ENCODE measurements around the gene PARD6A.

The PARD6A gene

DNA sequence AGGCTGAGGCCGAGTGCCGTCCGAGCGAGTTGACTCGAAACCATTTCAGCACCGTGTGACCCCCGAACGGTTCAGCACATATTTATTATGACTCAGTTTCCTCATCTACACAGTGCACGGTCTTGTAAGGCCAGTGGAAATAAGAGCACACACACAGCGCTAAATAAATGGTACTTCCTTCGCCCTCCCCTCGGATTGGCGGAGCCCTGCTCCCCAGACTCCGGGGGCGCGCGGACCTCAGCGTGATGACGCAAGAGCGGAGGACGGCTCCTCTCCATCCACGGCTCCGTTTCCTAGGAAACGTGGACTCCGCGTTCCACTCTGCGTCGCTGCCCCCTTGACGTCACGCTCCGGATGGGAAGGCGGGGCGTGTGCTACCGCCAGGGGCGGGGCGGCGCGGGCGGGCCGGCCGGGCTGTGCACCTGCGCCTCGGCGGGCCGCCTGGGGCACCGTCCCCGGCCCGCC lies at the start of gene PARD6A:
Gene PARD6A, plus strand, starts transcription at position 397 of the 465 bp plus-strand sequence. CDS start 79 bp downstream, outside the sequence.
- DNase-seq (ENCODE audit: extremely low read depth in 1 of 2, low read depth in 1 of 2) = peak; percentile 86 to 87

- DNase-seq (ENCODE audit: extremely low read depth in 1 of 2, low read depth in 1 of 2) = no peak
Measured at GRCh38 chr16:67613808-67614207, 47.0 kb upstream of the PARD6A start.

- no peak for DNase-seq (ENCODE audit: extremely low read depth in 1 of 2, low read depth in 1 of 2)
Measured at GRCh38 chr16:67628216-67628615, 32.5 kb upstream of the PARD6A start.

DNA sequence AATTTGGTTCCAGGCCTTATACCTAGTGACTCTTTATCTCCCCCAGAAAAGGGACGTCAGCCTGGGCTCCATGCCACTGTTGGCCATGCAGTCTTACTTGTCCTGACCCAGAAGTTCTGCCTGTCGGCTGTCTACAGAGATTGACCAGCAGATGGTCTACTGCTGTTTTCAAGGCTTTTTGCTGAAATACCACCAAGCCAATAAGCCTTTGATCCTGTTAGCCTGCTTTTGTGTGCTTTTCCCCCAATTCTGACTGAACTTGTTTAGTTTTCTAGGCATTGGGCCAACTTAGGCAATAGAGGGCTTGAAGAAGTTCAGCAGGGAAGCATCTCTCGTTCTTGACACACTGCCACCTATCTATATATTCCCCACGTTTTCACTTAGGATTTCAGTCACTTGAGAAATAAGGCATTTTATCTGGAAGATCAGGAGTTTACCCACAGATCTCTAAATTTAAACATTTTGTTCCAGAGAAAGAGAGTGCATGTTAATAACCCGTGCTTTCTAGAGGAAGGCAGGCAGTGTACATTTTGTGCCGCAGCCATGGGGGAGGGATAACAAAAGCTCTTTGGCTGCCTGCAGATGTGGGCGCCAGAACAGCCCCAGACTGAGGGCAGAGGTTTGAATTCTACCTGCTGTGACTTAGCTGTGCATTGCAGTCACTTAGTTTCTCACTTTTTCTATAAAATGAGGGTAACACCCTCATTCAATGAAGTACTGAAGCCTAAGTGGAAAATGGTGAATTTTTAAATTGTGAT lies 28.2 kb upstream of the PARD6A start:
- DNase-seq (ENCODE audit: extremely low read depth in 1 of 2, low read depth in 1 of 2) = no peak

- DNase-seq (ENCODE audit: extremely low read depth in 1 of 2, low read depth in 1 of 2) = no peak
Measured at GRCh38 chr16:67636713-67637112, 24.0 kb upstream of the PARD6A start.

GRCh38 chr16:67637625-67638024 lies 23.1 kb upstream of the PARD6A start:
- no peak for DNase-seq (ENCODE audit: extremely low read depth in 1 of 2, low read depth in 1 of 2)

DNA sequence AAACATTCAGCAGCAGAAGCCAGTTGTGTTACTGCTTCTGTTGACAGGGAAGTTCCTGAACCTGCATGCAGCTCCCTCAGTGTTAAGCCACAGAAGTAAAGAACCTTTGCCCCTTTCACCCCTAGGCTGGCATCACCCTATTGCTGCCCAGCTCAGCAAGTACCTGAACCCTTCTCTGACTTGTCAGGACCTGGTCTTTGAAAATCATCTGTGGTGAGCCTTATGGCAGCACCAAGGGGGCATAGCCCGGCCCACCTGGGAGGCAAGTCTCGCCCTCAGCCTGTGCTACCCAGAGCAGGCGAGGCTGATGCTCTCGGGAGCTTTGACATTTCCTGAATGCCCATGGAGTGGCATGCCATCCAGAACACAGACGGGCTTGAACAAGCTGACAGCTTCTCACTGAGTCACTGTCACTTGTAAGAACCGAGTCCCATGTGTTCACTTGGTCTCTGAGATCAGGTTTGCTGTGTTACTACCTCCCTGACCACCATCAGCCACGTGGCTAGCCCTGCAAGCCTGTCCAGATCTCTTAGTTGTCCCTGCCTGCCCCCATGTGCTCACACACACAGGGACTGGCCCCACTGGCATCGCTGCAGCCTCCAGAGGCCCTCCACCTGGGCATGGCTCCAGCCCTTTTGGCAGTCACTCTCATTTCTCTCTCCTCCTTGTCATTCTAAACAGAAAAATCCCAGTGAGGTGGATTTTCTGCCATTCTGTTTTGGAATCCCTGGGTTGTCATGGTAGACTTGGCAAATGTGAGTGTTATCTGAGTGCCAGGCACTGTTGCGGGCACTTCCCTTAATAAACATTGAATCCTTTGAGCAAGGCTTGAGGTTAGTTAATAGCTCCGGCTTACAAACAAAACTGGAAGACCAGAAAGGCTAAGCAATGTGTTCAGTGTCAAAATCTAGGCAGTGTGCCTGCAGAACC lies 18.7 kb upstream of the PARD6A start:
- DNase-seq (ENCODE audit: extremely low read depth in 1 of 2, low read depth in 1 of 2) = no peak

DNA sequence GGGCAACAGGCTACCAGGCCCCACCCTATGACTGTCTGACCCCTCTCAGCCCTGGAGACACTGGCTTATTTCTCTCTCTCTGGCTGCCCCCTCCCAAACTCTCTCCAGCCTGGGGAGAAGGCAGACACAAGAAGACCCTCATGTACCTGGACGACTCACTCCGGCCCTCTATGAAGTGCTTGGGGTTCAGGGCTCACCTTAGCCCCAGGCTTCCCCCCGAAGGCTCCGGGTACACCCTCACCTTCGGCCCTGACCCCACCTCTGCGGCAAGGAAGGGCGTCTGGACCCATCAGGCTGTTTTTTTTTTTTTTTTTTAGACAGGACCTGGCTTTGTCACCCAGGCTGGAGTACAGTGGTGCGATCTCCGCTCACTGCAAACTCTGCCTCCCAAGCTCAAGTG lies 16.7 kb upstream of the PARD6A start:
- DNase-seq (ENCODE audit: extremely low read depth in 1 of 2, low read depth in 1 of 2) = no peak

DNA sequence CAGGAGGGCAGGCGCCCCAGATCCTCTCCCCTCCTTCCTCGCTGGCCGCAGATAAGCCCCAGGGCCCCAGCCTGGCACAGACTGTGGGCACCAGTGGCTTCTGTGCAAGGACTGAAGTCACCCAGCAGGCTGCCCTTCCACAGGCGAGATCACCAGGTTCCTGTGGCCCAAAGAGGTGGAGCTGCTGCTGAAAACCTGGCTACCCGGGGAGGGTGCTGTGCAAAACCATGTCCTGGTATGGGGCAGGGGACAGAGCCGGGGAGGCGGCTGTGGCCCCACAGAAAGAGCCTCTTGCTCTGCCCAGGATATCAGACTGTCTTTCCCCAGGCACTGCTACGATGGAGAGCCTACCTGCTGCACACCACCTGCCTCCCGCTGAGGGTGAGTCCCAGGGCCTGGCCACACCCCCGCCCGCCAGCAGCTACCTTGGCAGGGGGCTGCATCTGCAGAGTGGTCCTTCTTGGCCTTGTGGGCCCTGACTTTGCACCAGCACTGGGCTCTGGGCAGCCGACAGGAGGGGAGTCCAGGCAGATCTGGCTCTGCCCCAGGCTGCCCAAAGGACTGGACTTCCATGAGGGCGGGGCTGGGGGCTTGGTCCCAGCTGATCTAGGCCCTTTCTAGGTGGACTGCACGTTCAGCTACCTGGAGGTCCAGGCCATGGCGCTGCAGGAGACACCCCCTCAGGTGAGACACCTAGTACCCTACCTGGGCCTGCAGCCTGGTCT lies 15.2 kb upstream of the PARD6A start:
- DNase-seq (ENCODE audit: extremely low read depth in 1 of 2, low read depth in 1 of 2) = no peak

GRCh38 chr16:67647111-67647651 lies 13.6 kb upstream of the PARD6A start:
- no peak for DNase-seq (ENCODE audit: extremely low read depth in 1 of 2, low read depth in 1 of 2)

- no peak for DNase-seq (ENCODE audit: extremely low read depth in 1 of 2, low read depth in 1 of 2)
Measured at GRCh38 chr16:67647681-67648080, 13.1 kb upstream of the PARD6A start.

- DNase-seq (ENCODE audit: extremely low read depth in 1 of 2, low read depth in 1 of 2) = no peak
Measured at GRCh38 chr16:67648088-67648763, 12.5 kb upstream of the PARD6A start.

DNA sequence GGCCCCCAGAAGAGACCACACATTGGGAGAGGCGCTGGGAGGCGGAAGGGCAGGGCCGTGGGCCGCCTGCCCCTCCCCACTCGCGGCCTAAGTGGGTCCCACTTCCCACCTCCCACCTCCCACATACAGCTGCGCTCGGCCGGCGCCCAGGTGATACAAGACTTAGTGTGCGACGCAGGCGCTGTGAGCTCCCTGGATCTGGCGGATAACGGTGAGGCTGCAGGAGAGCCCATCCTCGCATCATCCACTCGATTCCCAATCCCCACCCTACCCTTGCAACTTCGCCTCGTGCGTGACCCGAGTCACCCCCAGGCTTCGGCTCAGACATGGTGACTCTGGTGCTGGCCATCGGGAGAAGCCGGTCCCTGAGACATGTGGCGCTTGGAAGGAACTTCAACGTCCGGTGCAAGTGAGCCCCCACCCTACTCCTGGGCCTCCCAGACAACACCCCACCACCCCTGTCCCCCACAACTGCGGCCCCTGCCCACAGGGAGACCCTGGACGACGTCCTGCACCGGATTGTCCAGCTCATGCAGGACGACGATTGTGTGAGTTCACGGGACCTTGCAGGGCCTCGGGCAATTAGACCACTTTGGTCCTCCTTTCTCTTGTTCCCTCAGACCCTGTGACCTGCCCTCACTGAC lies 11.9 kb upstream of the PARD6A start:
- DNase-seq (ENCODE audit: extremely low read depth in 1 of 2, low read depth in 1 of 2) = no peak

DNA sequence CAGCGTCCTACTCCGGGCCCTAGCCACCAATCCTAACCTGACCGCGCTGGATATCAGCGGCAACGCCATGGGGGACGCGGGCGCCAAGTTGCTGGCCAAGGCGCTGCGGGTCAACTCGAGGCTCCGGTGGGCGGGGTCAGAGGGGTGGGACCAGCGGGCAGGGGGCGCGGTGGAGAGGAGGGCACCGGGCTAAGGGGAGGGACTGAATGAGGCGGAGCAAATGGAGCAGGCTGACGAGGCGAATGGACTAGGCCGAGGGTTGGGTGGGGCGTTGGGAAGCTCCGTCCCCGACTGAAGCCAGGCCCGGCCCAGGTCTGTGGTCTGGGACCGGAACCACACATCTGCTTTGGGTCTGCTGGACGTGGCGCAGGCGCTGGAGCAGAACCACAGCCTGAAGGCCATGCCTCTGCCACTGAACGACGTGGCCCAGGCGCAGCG lies 11.2 kb upstream of the PARD6A start:
- DNase-seq (ENCODE audit: extremely low read depth in 1 of 2, low read depth in 1 of 2) = no peak

- DNase-seq (ENCODE audit: extremely low read depth in 1 of 2, low read depth in 1 of 2) = no peak
Measured at GRCh38 chr16:67650023-67650422, 10.7 kb upstream of the PARD6A start.

DNA sequence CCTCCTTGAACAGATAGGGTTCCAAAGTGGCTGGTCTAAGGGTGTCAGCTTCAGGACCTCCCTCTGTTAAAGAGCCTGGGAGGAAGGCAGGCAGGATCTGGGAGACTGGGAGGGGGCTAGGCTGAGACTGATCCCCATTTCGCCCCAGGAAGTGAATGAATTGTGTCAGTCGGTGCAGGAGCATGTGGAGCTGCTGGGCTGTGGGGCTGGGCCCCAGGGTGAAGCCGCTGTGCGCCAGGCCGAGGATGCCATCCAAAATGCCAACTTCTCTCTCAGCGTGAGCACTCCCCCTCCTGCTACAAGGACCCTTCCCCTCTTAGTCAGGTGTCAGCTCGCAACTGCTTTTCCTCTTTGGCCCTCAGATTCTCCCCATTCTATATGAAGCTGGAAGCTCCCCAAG lies 9.7 kb upstream of the PARD6A start:
- no peak for DNase-seq (ENCODE audit: extremely low read depth in 1 of 2, low read depth in 1 of 2)

GRCh38 chr16:67651847-67652246 lies 8.9 kb upstream of the PARD6A start:
- no peak for DNase-seq (ENCODE audit: extremely low read depth in 1 of 2, low read depth in 1 of 2)

- no peak for DNase-seq (ENCODE audit: extremely low read depth in 1 of 2, low read depth in 1 of 2)
Measured at GRCh38 chr16:67652578-67653127, 8.1 kb upstream of the PARD6A start.

GRCh38 chr16:67653128-67653788 lies 7.5 kb upstream of the PARD6A start:
- DNase-seq (ENCODE audit: extremely low read depth in 1 of 2, low read depth in 1 of 2) = no peak

All from activated CD8-positive, alpha-beta memory T cell treated with anti-CD3 and anti-CD28 coated beads for 1 hour (primary cell).